Cortex of kidney (tissue), 1 donor: Measurements from ENCODE around the gene TMEM106C.

Experiments
- DNase-seq: peaks from one replicate; lab custom pipeline; 2025; lab: John Stamatoyannopoulos, UW

TMEM106C gene, protein sequence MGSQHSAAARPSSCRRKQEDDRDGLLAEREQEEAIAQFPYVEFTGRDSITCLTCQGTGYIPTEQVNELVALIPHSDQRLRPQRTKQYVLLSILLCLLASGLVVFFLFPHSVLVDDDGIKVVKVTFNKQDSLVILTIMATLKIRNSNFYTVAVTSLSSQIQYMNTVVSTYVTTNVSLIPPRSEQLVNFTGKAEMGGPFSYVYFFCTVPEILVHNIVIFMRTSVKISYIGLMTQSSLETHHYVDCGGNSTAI

DNA sequence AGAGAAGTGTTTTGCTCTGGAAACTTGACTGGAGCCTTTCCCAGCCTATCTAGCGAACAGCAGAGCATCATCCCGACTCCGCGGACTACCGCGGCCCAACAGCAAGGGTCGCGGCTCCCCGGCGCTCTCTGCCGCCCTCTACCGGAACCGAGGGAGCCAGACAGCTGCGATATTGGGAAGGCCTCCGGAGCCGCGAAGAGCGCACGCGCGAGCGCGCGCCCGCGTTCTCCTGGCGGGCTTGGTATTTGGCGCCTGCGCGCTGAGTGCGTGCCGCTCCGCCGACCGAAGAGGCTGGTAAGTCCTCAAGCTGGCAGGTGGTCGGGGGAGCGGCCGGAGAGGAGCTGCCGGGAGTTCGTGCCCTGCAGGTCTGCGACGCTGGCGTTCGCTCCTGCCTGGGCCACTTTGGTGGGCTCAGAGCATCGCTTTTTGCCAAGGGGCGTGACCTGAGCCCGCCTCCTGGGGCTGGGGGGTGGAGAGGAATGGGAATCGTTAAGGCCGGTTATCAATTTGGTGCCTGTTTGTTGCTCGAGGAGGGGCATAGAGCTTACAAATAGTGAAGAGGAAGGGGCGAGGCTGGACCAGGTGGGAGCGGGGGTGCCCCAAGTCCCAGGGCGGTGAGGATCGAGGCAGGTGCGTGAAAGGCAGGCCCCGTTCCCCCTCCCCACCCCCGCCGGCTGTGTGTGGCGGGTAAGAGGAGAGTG is at the start of gene TMEM106C:
Gene TMEM106C, plus strand, starts transcription at position 257 of the 701 bp plus-strand sequence. CDS start 641 bp downstream, outside the sequence.
- no peak for DNase-seq

DNA sequence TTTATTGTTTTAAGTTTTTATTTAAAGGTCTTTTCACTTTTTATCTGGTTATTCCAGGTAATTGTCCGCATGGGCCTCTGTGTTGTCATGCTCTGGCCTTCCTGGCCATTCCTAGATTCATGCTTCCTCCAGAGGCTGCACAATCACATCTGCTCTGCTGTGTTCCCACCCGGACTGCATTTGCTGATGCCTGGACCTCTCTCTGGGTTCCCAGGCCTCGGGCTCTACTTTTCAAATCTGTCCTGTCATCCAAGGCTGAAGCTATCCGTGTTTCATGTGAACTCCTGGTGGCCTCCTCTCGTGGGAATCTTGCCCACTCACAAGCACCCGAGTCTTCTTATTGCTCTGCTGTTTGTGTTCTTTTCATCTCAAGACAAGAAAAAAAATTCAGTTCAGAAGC is 42.5 kb upstream of the TMEM106C start:
- DNase-seq: no peak

DNA sequence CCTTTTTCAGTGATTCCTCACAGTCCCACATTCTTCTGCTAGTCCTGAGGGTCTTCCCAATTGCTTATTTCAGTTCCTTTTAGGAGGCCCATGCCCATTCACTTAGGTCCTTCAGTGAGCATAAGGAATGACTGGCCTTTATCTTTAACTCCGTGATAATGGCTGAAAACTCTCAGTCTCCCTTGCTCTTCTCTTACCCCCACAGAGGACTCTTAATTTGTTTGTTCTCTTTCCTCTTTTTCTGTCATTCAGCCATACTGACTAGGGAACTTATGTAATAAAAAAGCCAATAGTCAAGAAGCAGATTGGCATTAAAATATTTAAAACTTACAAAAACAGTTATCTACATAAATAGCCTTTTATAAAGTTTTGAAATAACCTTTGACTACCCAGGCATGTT is 41.5 kb upstream of the TMEM106C start:
- DNase-seq: no peak

DNA sequence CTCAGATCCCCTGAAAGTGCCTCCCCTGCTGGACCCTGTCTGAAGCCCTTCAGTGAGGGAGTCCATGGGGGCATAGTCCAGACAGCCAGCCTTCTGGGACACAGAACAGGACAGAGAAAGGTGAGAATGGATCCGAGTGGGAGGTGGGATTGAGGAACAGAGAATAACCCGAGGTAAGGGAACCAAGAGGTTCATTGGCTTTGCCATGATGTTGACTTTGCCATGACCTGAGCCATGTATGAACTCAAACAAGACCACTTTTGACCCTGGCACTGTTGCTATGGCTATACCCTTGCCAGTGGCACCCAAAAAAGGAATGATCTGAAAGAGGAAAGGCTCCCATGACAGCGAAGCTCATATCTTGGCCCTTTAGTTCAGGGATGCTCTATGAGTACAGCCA is 36.0 kb upstream of the TMEM106C start:
- no peak for DNase-seq

DNA sequence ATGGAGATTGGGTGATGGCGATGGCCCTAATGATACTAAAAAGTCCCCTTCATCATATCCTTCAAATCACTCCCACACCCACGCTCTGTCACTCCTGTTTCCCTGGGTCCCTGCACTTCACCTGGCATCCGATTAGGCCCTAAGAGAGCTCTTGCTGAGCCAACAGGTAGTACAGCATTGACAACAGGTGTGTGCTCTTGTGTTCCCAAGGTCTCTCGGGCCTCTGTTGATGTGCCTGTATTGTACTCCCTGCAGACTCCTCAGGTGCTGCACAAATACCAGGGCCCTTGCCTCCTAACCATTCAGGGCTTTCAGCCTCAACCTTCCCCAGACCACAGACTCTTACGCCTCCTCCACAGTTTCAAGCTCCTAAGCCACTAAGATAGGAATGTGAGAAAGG is 32.8 kb upstream of the TMEM106C start:
- no peak for DNase-seq

DNA sequence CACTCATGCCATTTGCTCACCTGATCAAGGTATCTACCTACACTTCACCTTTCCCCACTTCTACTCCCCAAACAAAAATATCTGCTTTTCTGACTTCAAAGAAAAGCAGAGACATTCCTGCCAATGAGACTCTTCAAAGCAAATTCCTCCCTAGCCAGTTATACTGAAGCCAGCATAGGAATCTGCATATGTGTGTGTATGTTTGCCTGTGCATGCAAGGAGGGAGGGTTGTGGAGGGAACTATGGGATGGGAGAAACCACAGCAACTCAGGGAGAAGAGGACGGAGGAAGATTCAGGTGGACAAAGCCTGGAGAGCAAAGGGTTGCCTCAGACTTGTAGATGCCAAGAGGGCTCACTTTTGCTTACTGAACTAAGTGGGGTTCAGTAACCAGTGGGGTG is 32.2 kb upstream of the TMEM106C start:
- DNase-seq: no peak

DNA sequence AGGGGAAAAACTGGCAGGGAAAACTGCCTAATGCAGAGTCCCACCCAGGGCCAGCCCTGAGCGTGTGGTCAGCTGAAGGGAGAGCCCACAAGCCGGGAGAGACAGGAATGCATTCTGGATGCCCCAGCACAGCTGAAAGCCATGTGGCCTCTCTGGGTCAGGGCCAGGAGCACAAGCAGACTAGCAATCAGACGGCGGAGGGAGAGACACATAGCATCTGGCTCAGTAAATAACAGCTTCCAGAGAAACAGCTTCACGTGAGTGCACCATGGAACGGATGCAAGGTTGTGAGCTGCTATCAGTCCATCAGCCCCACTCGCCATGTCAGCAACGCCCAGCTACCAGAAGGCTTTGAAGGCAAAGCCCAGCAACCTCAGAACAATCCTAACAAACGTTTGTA is 28.2 kb upstream of the TMEM106C start:
- DNase-seq: no peak

DNA sequence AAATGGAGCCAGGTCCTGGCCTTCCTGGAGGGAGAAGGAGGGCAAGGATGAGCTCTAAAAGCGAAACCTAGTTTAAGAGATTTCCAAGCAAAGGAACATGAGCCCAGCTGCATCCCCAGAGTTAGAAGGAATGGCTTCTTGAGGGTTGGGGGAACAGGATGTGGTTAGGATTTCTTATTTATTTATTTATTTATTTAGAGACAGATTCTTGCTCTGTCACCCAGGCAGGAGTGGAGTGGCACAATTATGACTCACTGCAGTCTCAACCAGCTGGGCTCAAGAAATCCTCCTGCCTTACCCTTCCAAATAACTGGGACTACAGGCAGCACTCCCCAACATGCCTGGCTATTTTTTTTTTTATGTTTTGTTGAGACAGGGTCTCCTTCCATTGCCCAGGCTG is 25.3 kb upstream of the TMEM106C start:
- no peak for DNase-seq

DNA sequence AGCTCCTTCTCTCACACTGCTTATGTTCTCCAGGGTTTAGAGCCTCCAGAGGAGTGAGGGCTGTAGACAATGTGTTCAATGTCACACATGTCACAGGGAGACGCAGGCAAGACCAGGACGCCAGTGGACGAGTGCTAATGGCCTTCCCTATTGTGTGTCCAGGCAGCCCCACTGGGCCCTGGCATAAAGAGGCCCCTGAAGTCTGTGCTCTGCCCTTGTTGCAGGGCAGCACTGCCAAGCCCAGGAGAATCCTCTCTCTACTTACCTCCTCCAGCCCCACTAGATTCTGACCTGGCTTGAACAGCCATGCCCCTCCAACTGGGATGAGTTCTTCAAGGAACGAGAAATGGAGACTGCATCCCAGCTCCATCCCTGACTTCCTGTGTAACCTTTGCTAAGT is 24.8 kb upstream of the TMEM106C start:
- DNase-seq: no peak

DNA sequence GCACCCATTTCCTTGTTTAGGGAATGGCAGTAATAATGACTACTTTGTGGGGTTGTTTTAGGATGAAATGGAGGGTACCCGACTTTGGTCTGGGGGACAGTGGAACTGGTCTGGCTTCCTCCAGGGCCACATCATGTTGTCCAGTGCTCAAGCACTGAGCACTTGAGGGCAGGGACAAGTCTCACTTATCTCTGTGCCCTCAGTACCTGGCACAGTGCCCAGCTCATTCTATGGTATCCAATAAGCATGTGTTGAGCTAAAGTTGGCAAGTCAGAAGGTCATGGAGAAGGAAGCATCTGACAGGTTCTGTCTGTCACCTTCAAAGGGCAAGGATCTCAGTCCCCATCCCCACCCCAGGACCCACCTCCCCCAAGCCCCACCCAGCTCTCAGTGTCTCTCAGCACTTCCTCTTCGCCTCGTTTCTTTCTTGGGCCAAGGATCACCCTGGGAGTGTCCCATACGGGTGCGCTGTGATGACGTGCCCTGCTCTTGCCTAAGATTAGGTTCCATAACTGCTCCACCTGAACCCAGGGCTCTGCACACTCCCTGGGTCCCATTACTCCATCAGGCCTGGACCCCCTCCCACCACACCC is 24.3 kb upstream of the TMEM106C start:
- DNase-seq: no peak

DNA sequence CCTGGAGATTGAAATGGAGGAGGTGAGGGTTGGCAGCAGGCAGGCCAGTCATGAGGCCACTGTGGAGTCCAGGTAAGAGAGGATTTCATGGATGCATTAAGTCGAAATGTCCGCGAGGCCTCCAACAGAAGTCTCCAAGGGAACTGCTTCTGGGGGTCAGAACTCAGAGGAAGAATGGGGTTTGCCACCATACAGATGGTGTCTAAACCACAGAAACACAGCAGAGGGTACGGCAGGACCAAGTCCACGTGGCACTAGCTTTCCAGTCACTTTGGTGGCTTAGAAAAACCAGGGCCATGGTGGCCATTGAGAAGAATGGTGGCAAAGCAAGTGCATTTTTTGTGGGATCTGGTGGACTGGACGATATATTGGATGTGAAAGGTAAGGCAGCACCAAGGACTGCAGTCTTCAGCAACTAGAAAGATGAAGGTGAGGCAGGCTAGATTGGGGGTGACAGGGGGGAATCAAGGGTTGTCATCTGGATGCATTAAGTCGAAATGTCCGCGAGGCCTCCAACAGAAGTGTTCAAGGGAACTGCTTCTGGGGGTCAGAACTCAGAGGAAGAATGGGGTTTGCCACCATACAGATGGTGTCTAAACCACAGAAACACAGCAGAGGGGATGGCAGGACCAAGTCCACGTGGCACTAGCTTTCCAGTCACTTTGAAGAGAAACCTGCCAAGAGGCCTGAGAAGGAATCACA is 22.5 kb upstream of the TMEM106C start:
- DNase-seq: no peak

DNA sequence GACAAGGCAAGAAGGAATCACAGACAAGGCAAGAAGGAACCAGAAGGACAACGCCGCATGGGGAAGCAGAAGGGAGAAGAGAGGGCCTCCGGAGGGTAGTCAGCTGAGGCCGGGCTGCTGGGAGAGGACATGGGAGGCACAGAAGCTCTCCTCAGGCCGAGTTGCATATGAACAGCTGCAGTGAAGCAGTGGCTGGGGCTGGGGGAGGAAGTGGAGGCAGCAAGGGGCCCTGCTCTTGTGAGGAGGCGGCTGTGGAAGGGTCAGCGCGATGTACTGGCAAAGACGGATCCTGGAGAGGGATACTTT is 22.0 kb upstream of the TMEM106C start:
- DNase-seq: no peak

DNA sequence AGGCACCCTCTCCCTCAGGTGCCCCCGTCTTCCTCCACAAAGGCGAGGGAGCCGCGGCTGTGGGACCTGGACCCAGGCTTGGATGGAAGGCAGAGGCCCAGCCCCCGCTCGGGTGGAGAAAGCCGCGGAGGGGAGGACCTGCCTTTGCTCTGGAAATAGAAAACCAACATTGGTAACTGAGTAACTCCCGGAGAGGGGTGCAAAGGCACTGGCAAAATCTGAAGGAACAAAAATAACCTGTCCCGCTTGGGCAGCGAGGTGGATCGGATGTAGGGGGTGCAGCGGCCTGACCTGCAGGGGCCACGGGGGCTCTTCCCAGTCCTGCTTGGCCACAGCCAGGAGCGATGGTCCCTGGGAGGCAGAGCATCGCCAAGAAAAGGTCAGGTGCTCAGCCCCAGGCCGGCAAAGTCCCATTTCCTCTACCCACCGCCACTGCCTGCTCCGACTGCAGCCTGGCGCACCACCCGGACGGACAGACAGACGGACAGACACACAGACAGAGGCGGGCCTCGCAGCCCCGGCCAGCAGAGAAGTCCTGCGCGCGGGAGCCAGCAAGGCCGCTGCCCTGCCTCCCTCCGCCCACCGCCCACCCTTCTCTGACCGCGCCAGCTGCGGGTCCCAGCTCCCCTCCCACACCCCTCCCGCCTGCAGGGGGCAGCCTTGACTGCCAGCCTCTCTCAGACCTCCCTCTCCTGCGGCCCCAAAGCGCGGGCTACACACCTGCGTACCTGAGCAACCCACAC is 21.4 kb upstream of the TMEM106C start:
- DNase-seq: no peak

DNA sequence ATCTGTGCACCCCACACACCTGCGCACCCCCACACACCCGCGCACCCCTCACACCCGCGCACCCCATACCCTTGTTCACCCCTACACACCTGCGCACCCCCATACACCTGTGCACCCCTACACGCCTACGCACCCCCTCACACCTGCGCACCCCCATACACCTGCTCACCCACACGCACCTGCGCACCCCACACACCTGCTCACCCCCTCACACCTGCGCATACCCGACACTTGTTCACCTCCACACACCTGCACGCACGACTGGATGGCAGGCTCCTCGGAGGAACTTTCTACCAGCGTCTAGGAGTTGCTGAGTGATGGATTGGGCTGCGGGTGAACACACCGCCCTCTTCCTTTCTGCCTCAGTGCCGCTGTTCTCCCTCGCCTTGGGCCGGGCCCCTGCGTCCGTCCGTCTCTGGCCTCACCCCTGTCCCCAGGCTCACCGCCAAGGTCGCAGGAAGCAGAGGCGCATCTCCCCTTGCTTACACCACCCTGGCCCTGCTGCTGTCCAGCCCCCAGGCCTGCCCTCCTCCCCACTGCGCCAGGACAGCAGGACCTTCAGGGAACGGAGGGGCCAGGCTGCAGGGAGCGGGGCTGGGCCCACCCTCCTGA is 20.7 kb upstream of the TMEM106C start:
- DNase-seq: no peak

DNA sequence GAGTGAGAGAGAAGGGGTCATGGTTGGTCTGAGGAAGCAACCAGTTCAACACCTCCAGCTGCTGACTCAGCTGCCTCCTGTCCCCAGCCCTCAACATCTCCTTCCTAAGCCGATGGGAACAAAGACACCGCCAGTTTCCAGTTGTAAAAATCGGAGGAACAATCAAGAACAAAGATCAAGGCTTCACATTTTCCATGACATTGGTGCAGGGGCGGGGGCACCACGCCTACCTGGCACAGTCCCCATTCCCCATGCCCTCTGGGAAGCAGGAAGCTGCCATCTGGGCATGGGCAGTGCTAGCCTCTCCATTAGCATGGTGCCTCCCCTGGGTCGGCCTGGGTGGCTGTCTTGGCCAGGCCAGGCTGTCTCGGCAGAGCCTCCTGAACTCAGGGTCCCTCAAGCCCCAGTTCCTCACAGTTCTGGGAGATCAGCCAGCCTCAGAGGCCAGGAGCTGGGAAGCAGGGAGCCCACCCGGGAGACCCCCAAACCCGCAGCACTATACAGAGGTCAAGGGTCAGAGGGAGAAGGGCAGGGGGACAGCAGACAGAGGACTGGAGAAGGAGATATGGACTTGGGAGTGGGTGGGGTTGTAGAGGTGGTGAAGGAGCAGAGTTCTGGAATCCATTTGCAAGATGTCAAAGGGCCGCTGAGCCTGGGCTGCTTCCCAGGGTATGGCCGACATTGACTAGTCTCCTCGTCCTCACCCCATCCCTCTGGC is 19.6 kb upstream of the TMEM106C start:
- DNase-seq: no peak

DNA sequence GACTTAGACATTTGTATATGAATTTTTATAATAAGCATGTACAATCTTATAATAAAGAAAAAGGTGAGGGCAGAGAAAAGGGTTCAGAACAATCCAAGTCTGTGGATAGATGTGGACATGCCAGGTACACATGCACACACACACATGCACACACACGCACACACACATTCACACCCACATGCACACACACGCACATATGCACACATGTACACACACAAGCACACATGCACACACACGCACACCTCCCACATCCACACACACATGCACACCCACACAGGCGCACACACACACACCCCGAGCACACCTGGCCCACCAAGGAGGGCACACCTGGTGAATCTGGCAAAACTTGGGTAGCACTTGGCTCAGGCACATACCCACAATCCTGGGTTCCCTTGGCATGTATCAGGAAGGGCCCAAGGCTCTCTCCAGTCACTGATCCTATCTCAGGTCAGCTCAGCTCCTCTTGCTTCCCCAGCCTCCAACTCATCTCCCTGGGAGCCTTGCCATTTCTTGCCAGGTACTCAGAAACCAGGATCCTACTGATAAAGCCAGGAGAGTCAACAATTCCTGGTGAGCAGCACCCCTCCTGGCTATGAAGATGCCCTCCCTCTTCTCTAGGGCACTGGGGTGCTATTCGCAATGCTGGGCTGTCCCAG is 18.6 kb upstream of the TMEM106C start:
- no peak for DNase-seq

DNA sequence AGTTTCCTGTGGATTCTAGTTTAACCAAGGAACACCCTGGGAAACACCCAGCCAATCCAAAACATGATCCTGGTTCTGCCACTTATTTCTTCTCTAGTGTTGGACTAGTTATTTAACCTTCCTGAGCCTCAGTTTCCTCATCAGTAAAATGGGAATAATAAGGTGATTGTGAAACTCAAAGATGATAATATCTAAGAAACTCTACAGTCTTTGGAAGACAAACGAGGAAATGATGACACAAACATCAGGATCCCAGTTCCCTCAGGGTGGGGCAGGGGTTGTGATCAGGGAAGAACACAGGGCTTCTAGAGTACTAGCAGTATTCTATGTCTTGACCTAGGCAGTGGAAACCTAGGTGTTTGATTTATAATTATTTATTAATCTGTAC is 18.1 kb upstream of the TMEM106C start:
- DNase-seq: no peak

DNA sequence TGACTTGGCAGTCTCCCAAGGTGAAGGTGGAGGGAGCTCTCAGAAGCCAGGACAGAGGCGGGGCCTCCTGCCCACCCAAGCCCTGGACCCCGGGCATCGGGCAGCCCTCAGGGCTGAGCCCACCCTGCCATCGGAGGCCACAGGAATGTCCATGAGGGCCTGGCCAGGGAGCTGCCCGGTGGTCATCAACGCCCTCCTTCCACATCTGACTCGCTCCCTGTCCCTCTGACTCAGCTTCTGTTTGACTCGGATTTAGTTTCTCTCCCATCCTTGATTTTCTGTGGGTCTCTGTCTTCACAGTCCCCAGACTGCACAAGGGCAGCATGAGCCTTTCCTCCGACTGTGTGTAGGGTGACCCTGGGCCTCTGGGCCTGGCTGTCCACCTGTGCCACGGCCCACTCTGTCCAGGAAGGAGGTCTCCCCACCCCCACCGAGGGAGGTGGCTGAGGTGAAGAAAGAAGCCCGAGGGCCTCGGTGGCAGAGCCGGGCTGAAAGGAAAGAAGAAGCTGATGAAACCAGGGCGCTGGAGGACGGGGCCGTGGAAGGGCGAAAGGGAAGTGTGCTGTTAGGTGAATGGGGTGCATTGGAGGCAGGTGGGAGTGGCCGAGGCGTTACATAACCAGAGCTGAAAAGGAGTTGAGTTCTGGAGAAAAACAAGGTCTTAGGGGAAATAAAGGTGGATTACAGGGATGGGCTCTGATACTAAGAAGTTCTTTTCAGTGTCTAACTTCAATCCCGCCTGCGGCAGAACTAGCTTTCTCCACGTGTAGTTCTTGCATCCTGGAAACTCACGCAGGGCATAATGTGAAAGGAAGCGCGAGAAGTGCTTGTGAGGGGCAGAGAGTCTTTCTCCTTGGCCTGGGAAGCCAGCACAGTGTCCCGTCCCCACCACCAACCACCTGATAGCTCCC is 16.7 kb upstream of the TMEM106C start:
- no peak for DNase-seq

DNA sequence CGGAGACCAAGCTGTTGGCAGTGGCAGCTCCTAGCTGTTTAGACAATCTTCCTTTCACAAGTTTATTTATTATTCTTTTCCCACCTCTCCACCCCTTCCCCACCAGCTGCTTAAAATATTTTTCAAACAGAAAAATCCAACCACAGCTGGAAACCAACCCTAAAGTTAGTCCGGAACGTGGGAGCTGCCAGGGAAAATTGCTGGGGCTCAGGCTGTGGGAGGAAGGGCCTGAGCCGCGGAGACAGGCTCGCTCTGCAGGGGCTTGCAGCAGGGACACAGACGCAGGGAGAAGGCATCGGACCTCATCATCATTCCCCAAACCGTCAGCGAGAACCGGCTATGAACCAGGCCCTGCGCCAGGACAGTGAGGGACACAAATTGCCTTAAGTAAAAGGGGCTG is 16.1 kb upstream of the TMEM106C start:
- no peak for DNase-seq
